Vagina (tissue), 2 donors: Measurements from ENCODE around the gene ATP5PD.

Source experiments
- CTCF ChIP-seq, 3 experiments: fragments of 450-650 bp in 2 of 3; fragments of 200-600 bp in 1 of 3; sonication (generic) in 1 of 3; IDR thresholded peaks; one replicate each; pipeline ENCODE4 v1.5.1; 2017 to 2019; ENCODE audit warnings: antibody characterized with exemption in 3 of 3, mild to moderate bottlenecking in 2 of 3, moderate library complexity in 2 of 3
- POLR2A ChIP-seq, 2 donors: fragments of 450-650 bp; IDR thresholded peaks; one replicate each; pipeline ENCODE4 v1.6.1; 2017; ENCODE audit warnings: antibody characterized with exemption in 2 of 2, mild to moderate bottlenecking in 2 of 2, moderate library complexity in 2 of 2
- POLR2AphosphoS5 ChIP-seq, 2 donors: sonication (generic); formaldehyde crosslinking; IDR thresholded peaks; one replicate each; pipeline ENCODE4 v1.9.0; 2017; ENCODE audit warnings: antibody characterized with exemption in 2 of 2, mild to moderate bottlenecking in 2 of 2, low read depth in 1 of 2; ENCODE audit not compliant: insufficient read depth in 1 of 2

GRCh38 chr17:75087182-75087557 is 40.4 kb upstream of the ATP5PD start:
- no peak for TF ChIP-seq POLR2A (IDR thresholded peaks at IDR 0.05)
- no peak for TF ChIP-seq POLR2AphosphoS5 (IDR thresholded peaks at IDR 0.05; ENCODE audit: insufficient read depth in 1 of 2, low read depth in 1 of 2)
- no peak for TF ChIP-seq CTCF (IDR thresholded peaks at IDR 0.05)
